MM.1S (cell line): ENCODE results near the gene TUBGCP3.

ENCODE experiments used
- DNase-seq: peaks from one replicate; pipeline ENCODE4 v3.0.0-alpha.2; 2015
- H2AFZ ChIP-seq: fragments of 300-600 bp; sonication (generic); 2 replicates; pipeline ENCODE4 v1.6.0; 2016; ENCODE audit warnings: antibody characterized with exemption, low read length
- H3F3A ChIP-seq: fragments of 300-600 bp; sonication (generic); 2 replicates; pipeline ENCODE4 v1.6.1; 2016; ENCODE audit warnings: mild to moderate bottlenecking, antibody characterized with exemption, low read length, moderate library complexity, mixed read lengths; ENCODE audit not compliant: insufficient read depth
- H3K27ac ChIP-seq: fragments of 300-600 bp; sonication (generic); 2 replicates; pipeline ENCODE4 v1.5.1; 2016; ENCODE audit warnings: mild to moderate bottlenecking, low read length
- H3K27me3 ChIP-seq: fragments of 300-600 bp; sonication (generic); replicated peaks from 2 replicates; pipeline ENCODE4 v1.6.0; 2016; ENCODE audit warnings: low read length; ENCODE audit not compliant: insufficient read depth
- H3K36me3 ChIP-seq: fragments of 300-600 bp; sonication (generic); replicated peaks from 2 replicates; pipeline ENCODE4 v1.6.1; 2016; ENCODE audit warnings: mild to moderate bottlenecking, low read length, mixed read lengths; ENCODE audit not compliant: insufficient read depth
- H3K4me1 ChIP-seq: fragments of 300-600 bp; sonication (generic); 2 replicates; pipeline ENCODE4 v1.6.1; 2016; ENCODE audit warnings: low read length, mixed read lengths
- H3K4me2 ChIP-seq: fragments of 300-600 bp; sonication (generic); 2 replicates; pipeline ENCODE4 v1.6.0; 2016; ENCODE audit warnings: low read depth, low read length
- H3K4me3 ChIP-seq: fragments of 300-600 bp; sonication (generic); 2 replicates; pipeline ENCODE4 v1.5.1; 2016; ENCODE audit warnings: low read length, mixed read lengths
- H3K79me2 ChIP-seq: fragments of 300-600 bp; sonication (generic); 2 replicates; pipeline ENCODE4 v1.6.1; 2016; ENCODE audit warnings: mixed run types, low read length, mixed read lengths
- H3K9ac ChIP-seq: fragments of 300-600 bp; sonication (generic); 2 replicates; pipeline ENCODE4 v1.6.1; 2016; ENCODE audit warnings: low read length, mixed read lengths
- H3K9me2 ChIP-seq: fragments of 300-600 bp; sonication (generic); replicated peaks from 2 replicates; pipeline ENCODE4 v1.6.1; 2016; ENCODE audit warnings: mild to moderate bottlenecking, low read length, mixed read lengths; ENCODE audit not compliant: insufficient read depth
- H3K9me3 ChIP-seq: fragments of 300-600 bp; sonication (generic); replicated peaks from 2 replicates; pipeline ENCODE4 v1.6.1; 2016; ENCODE audit warnings: mild to moderate bottlenecking, low read length, mixed read lengths; ENCODE audit not compliant: insufficient read depth
- H4K20me1 ChIP-seq: fragments of 300-600 bp; sonication (generic); 2 replicates; pipeline ENCODE4 v1.6.1; 2016; ENCODE audit warnings: mild to moderate bottlenecking, low read length, moderate library complexity, mixed read lengths; ENCODE audit not compliant: insufficient read depth
- EZH2 ChIP-seq: fragments of 300-600 bp; sonication (generic); optimal IDR thresholded peaks from 2 replicates; pipeline ENCODE3; 2017; ENCODE audit warnings: low read depth, mild to moderate bottlenecking, antibody characterized with exemption, low read length, mixed read lengths
- EZH2phosphoT487 ChIP-seq: fragments of 300-600 bp; sonication (generic); IDR thresholded peaks from 2 replicates; pipeline ENCODE4 v1.6.1; 2018; ENCODE audit warnings: antibody characterized with exemption, low read length
- TF ChIP-seq, protein P1 (sequence below): fragments of 300-600 bp; sonication (generic); IDR thresholded peaks from 2 replicates; pipeline ENCODE4 v1.5.1; 2016; ENCODE audit warnings: antibody characterized with exemption, low read length, mixed read lengths

TUBGCP3 gene

DNA sequence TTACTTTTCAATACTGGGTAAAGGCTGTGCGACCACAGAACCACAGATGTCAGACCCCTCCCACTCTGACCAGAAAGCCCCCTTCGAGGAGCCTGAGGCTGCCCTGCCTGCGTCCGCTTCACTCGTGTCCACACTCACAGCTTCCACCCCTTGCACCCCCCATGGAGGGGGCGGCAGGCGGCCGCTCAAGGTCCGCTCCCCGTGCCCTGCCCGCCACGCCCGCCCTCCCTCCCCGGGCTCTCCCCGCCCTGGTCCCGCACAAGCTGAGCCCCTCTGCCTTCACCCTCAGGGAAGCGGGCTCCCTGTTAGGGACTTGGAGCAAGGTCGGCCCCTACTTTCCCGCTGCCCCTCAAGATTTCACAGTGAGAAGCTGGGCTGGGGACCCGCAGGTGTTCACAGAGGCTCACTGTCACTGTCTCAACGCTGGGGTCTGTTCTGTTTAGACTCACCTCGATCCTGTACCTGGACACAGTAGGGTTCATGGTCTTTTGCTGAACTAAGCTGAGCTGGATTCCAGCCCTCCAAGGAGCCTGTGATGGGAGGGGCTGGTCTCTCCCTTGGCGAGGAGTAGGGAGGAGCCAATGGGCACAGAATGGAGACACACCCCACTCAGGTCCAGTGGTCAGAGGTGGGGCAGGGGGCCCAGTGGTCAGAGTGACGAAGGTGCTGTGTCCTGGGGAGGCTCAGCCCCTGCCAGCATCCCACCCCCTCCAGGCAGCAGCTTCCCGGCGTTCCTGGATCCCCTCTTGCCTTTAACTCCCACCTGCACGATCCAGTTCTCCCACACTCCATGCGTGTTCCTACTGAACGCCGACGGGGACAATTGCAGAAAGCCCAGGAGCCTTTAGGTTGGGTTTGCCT, 142.3 kb downstream of the TUBGCP3 start:
- no peaks in the 10 kb centered on the region for H3K79me2 ChIP-seq
- no peak overlapping the region for H3K4me2 ChIP-seq
- no peaks in the 10 kb centered on the region for H4K20me1 ChIP-seq
- H3K4me1 ChIP-seq = 0 out of 2 replicates have a peak, but pooled peaks cover 6% of the 10 kb centered on the region
- DNase-seq = no peak
- H3K9me3 ChIP-seq = no peaks in the 10 kb centered on the region
- no peak overlapping the region for H3K27ac ChIP-seq
- no peak overlapping the region for H3K9ac ChIP-seq
- no peaks in the 10 kb centered on the region for H3K9me2 ChIP-seq
- H3K36me3 ChIP-seq = no peaks in the 10 kb centered on the region
- no peak overlapping the region for H2AFZ ChIP-seq
- no peaks in the 10 kb centered on the region for H3F3A ChIP-seq
- TF ChIP-seq EZH2phosphoT487 (no peak), EZH2 (no peak)
- TF ChIP-seq, protein P1, sequence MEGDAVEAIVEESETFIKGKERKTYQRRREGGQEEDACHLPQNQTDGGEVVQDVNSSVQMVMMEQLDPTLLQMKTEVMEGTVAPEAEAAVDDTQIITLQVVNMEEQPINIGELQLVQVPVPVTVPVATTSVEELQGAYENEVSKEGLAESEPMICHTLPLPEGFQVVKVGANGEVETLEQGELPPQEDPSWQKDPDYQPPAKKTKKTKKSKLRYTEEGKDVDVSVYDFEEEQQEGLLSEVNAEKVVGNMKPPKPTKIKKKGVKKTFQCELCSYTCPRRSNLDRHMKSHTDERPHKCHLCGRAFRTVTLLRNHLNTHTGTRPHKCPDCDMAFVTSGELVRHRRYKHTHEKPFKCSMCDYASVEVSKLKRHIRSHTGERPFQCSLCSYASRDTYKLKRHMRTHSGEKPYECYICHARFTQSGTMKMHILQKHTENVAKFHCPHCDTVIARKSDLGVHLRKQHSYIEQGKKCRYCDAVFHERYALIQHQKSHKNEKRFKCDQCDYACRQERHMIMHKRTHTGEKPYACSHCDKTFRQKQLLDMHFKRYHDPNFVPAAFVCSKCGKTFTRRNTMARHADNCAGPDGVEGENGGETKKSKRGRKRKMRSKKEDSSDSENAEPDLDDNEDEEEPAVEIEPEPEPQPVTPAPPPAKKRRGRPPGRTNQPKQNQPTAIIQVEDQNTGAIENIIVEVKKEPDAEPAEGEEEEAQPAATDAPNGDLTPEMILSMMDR = no peak
- peaks cover 64% of the 10 kb centered on the region for H3K27me3 ChIP-seq
- no peak overlapping the region for H3K4me3 ChIP-seq

GRCh38 chr13:112444416-112445399, 143.2 kb downstream of the TUBGCP3 start:
- peaks cover 57% of the 10 kb centered on the region for H3K27me3 ChIP-seq
- H2AFZ ChIP-seq = no peak overlapping the region
- H3K4me1 ChIP-seq = 0 out of 2 replicates have a peak, but pooled peaks cover 6% of the 10 kb centered on the region
- H3K9me2 ChIP-seq = no peaks in the 10 kb centered on the region
- H3F3A ChIP-seq = no peaks in the 10 kb centered on the region
- H3K79me2 ChIP-seq = no peaks in the 10 kb centered on the region
- H3K4me2 ChIP-seq = no peak overlapping the region
- no peak overlapping the region for H3K9ac ChIP-seq
- H3K36me3 ChIP-seq = no peaks in the 10 kb centered on the region
- no peaks in the 10 kb centered on the region for H3K9me3 ChIP-seq
- no peak for DNase-seq
- H3K4me3 ChIP-seq = no peak overlapping the region
- no peak overlapping the region for H3K27ac ChIP-seq
- no peak for TF ChIP-seq EZH2phosphoT487
- TF ChIP-seq, protein P1 = no peak
- no peak for TF ChIP-seq EZH2
- no peaks in the 10 kb centered on the region for H4K20me1 ChIP-seq

- Histone ChIP-seq H3K36me3 (no peaks in the 10 kb centered on the region), H3K4me1 (0 out of 2 replicates have a peak, but pooled peaks cover 6% of the 10 kb centered on the region), H3K9ac (no peak overlapping the region), H3K27ac (no peak overlapping the region), H3K27me3 (peaks cover 50% of the 10 kb centered on the region), H3F3A (no peaks in the 10 kb centered on the region), H4K20me1 (no peaks in the 10 kb centered on the region), H3K4me3 (no peak overlapping the region), H3K79me2 (no peaks in the 10 kb centered on the region), H3K4me2 (no peak overlapping the region), H3K9me3 (no peaks in the 10 kb centered on the region), H3K9me2 (no peaks in the 10 kb centered on the region), H2AFZ (0 out of 2 replicates have a peak overlapping the region, but pooled peaks have one; percentile 0)
- DNase-seq = peak; percentile 54
- no peak for TF ChIP-seq EZH2
- TF ChIP-seq EZH2phosphoT487 = no peak
- TF ChIP-seq, protein P1 = peak; percentile 81
Measured at GRCh38 chr13:112443995-112444311, 144.0 kb downstream of the TUBGCP3 start.
